ENCODE results near the gene MYL6. TPM values are rescaled to one million over a fixed set of nuclear protein-coding genes. Genes with fewer than 3 reads are reported as not detected.
A peak's percentile ranks its signal among the peaks of the same experiment; 100 is the strongest.

The MYL6 gene
- total RNA-seq, 1 donor from 2014 or later = 859 TPM

GRCh38 chr12:56119361-56119796 is 38.8 kb upstream of the MYL6 start:
- Histone ChIP-seq H3K4me3 (ENCODE audit: low read length in 3 of 3) (peak overlapping the region; percentile 82 to 97 (median 96)), H3K9me3 (ENCODE audit: control insufficient read depth in 3 of 3, low read length in 3 of 3) (no peaks in the 10 kb centered on the region), H3K4me1 (ENCODE audit: control insufficient read depth in 3 of 3, insufficient read depth in 3 of 3, low read length in 3 of 3) (peaks cover 57 to 71% (median 68%) of the 10 kb centered on the region in 3 donors), H3K27ac (ENCODE audit: low read depth, low read length) (peak overlapping the region; percentile 94), H3K27me3 (ENCODE audit: control insufficient read depth in 3 of 3, insufficient read depth in 3 of 3, low read length in 3 of 3) (no peaks in the 10 kb centered on the region), H3K36me3 (ENCODE audit: control insufficient read depth in 3 of 3, insufficient read depth in 3 of 3, low read length in 3 of 3) (peaks cover 11 to 15% (median 14%) of the 10 kb centered on the region in 3 donors), H3K9ac (ENCODE audit: low read depth in 1 of 3, low read length in 3 of 3) (peak overlapping the region; percentile 80 to 95 (median 94))

GRCh38 chr12:56120158-56120846 is 37.9 kb upstream of the MYL6 start:
- H3K4me3 ChIP-seq (ENCODE audit: low read length in 3 of 3) = peak overlapping the region; percentile 25 to 56 (median 53)
- H3K9ac ChIP-seq (ENCODE audit: low read depth in 1 of 3, low read length in 3 of 3) = peak overlapping the region in 2 of 3 donors; percentile 75 to 95
- peaks cover 63 to 77% (median 75%) of the 10 kb centered on the region in 3 donors for H3K4me1 ChIP-seq (ENCODE audit: control insufficient read depth in 3 of 3, insufficient read depth in 3 of 3, low read length in 3 of 3)
- no peaks in the 10 kb centered on the region for H3K27me3 ChIP-seq (ENCODE audit: control insufficient read depth in 3 of 3, insufficient read depth in 3 of 3, low read length in 3 of 3)
- H3K9me3 ChIP-seq (ENCODE audit: control insufficient read depth in 3 of 3, low read length in 3 of 3) = no peaks in the 10 kb centered on the region
- H3K36me3 ChIP-seq (ENCODE audit: control insufficient read depth in 3 of 3, insufficient read depth in 3 of 3, low read length in 3 of 3) = peaks cover 11 to 15% (median 14%) of the 10 kb centered on the region in 3 donors
- peak overlapping the region; percentile 94 for H3K27ac ChIP-seq (ENCODE audit: low read depth, low read length)

- peak overlapping the region in 2 of 3 donors; percentile 53 to 56 for H3K4me3 ChIP-seq (ENCODE audit: low read length in 3 of 3)
- H3K36me3 ChIP-seq (ENCODE audit: control insufficient read depth in 3 of 3, insufficient read depth in 3 of 3, low read length in 3 of 3) = peaks cover 11 to 15% (median 14%) of the 10 kb centered on the region in 3 donors
- H3K4me1 ChIP-seq (ENCODE audit: control insufficient read depth in 3 of 3, insufficient read depth in 3 of 3, low read length in 3 of 3) = peaks cover 74 to 86% (median 83%) of the 10 kb centered on the region in 3 donors
- H3K9ac ChIP-seq (ENCODE audit: low read depth in 1 of 3, low read length in 3 of 3) = peak overlapping the region; percentile 13 to 75 (median 65)
- H3K27ac ChIP-seq (ENCODE audit: low read depth, low read length) = peak overlapping the region; percentile 94
- H3K9me3 ChIP-seq (ENCODE audit: control insufficient read depth in 3 of 3, low read length in 3 of 3) = no peaks in the 10 kb centered on the region
- no peaks in the 10 kb centered on the region for H3K27me3 ChIP-seq (ENCODE audit: control insufficient read depth in 3 of 3, insufficient read depth in 3 of 3, low read length in 3 of 3)
Observed at GRCh38 chr12:56121204-56121870, 36.8 kb upstream of the MYL6 start.

- H3K4me1 ChIP-seq (ENCODE audit: control insufficient read depth in 3 of 3, insufficient read depth in 3 of 3, low read length in 3 of 3) = peaks cover 87 to 95% (median 92%) of the 10 kb centered on the region in 3 donors
- H3K9ac ChIP-seq (ENCODE audit: low read depth in 1 of 3, low read length in 3 of 3) = peak overlapping the region in 1 of 3 donors; percentile 75
- H3K27me3 ChIP-seq (ENCODE audit: control insufficient read depth in 3 of 3, insufficient read depth in 3 of 3, low read length in 3 of 3) = no peaks in the 10 kb centered on the region
- H3K27ac ChIP-seq (ENCODE audit: low read depth, low read length) = peak overlapping the region; percentile 94
- no peaks in the 10 kb centered on the region for H3K9me3 ChIP-seq (ENCODE audit: control insufficient read depth in 3 of 3, low read length in 3 of 3)
- peaks cover 11 to 15% (median 14%) of the 10 kb centered on the region in 3 donors for H3K36me3 ChIP-seq (ENCODE audit: control insufficient read depth in 3 of 3, insufficient read depth in 3 of 3, low read length in 3 of 3)
- peak overlapping the region in 2 of 3 donors; percentile 17 to 31 for H3K4me3 ChIP-seq (ENCODE audit: low read length in 3 of 3)
Observed at GRCh38 chr12:56122637-56123036, 35.5 kb upstream of the MYL6 start.

GRCh38 chr12:56124133-56124532 is 34.0 kb upstream of the MYL6 start:
- no peaks in the 10 kb centered on the region for H3K9me3 ChIP-seq (ENCODE audit: control insufficient read depth in 3 of 3, low read length in 3 of 3)
- H3K4me1 ChIP-seq (ENCODE audit: control insufficient read depth in 3 of 3, insufficient read depth in 3 of 3, low read length in 3 of 3) = peaks cover 76 to 92% (median 84%) of the 10 kb centered on the region in 3 donors
- peak overlapping the region; percentile 8 to 34 (median 34) for H3K9ac ChIP-seq (ENCODE audit: low read depth in 1 of 3, low read length in 3 of 3)
- peaks cover 11 to 15% (median 12%) of the 10 kb centered on the region in 3 donors for H3K36me3 ChIP-seq (ENCODE audit: control insufficient read depth in 3 of 3, insufficient read depth in 3 of 3, low read length in 3 of 3)
- H3K27ac ChIP-seq (ENCODE audit: low read depth, low read length) = peak overlapping the region; percentile 94
- no peaks in the 10 kb centered on the region for H3K27me3 ChIP-seq (ENCODE audit: control insufficient read depth in 3 of 3, insufficient read depth in 3 of 3, low read length in 3 of 3)
- H3K4me3 ChIP-seq (ENCODE audit: low read length in 3 of 3) = no peak overlapping the region

GRCh38 chr12:56126732-56127239 is 31.4 kb upstream of the MYL6 start:
- Histone ChIP-seq H3K9me3 (ENCODE audit: control insufficient read depth in 3 of 3, low read length in 3 of 3) (no peaks in the 10 kb centered on the region), H3K4me3 (ENCODE audit: low read length in 3 of 3) (peak overlapping the region in 2 of 3 donors; percentile 55 to 76), H3K36me3 (ENCODE audit: control insufficient read depth in 3 of 3, insufficient read depth in 3 of 3, low read length in 3 of 3) (peaks cover 16 to 18% (median 17%) of the 10 kb centered on the region in 3 donors), H3K4me1 (ENCODE audit: control insufficient read depth in 3 of 3, insufficient read depth in 3 of 3, low read length in 3 of 3) (peaks cover 70 to 86% (median 72%) of the 10 kb centered on the region in 3 donors), H3K27ac (ENCODE audit: low read depth, low read length) (peak overlapping the region; percentile 96), H3K9ac (ENCODE audit: low read depth in 1 of 3, low read length in 3 of 3) (peak overlapping the region; percentile 70 to 75 (median 72)), H3K27me3 (ENCODE audit: control insufficient read depth in 3 of 3, insufficient read depth in 3 of 3, low read length in 3 of 3) (no peaks in the 10 kb centered on the region)

- peaks cover 22 to 23% (median 22%) of the 10 kb centered on the region in 3 donors for H3K36me3 ChIP-seq (ENCODE audit: control insufficient read depth in 3 of 3, insufficient read depth in 3 of 3, low read length in 3 of 3)
- peak overlapping the region; percentile 96 for H3K27ac ChIP-seq (ENCODE audit: low read depth, low read length)
- peak overlapping the region; percentile 3 to 76 (median 59) for H3K4me3 ChIP-seq (ENCODE audit: low read length in 3 of 3)
- peak overlapping the region; percentile 70 to 75 (median 72) for H3K9ac ChIP-seq (ENCODE audit: low read depth in 1 of 3, low read length in 3 of 3)
- H3K27me3 ChIP-seq (ENCODE audit: control insufficient read depth in 3 of 3, insufficient read depth in 3 of 3, low read length in 3 of 3) = no peaks in the 10 kb centered on the region
- H3K4me1 ChIP-seq (ENCODE audit: control insufficient read depth in 3 of 3, insufficient read depth in 3 of 3, low read length in 3 of 3) = peaks cover 63 to 79% (median 65%) of the 10 kb centered on the region in 3 donors
- H3K9me3 ChIP-seq (ENCODE audit: control insufficient read depth in 3 of 3, low read length in 3 of 3) = no peaks in the 10 kb centered on the region
Observed at GRCh38 chr12:56127485-56127887, 30.7 kb upstream of the MYL6 start.

- Histone ChIP-seq H3K4me3 (ENCODE audit: low read length in 3 of 3) (peak within 1 kb of the TSS; percentile 93 to 97 (median 97)), H3K27me3 (ENCODE audit: control insufficient read depth in 3 of 3, insufficient read depth in 3 of 3, low read length in 3 of 3) (no peaks in the 10 kb centered on the region), H3K4me1 (ENCODE audit: control insufficient read depth in 3 of 3, insufficient read depth in 3 of 3, low read length in 3 of 3) (peaks cover 57 to 73% (median 59%) of the 10 kb centered on the region in 3 donors), H3K9me3 (ENCODE audit: control insufficient read depth in 3 of 3, low read length in 3 of 3) (no peaks in the 10 kb centered on the region), H3K9ac (ENCODE audit: low read depth in 1 of 3, low read length in 3 of 3) (peak within 1 kb of the TSS; percentile 89 to 99 (median 96)), H3K27ac (ENCODE audit: low read depth, low read length) (peak within 1 kb of the TSS; percentile 96), H3K36me3 (ENCODE audit: control insufficient read depth in 3 of 3, insufficient read depth in 3 of 3, low read length in 3 of 3) (peaks cover 25 to 27% (median 26%) of the 10 kb centered on the region in 3 donors)
Observed at GRCh38 chr12:56127888-56128669, 30.1 kb upstream of the MYL6 start, which contains the start of gene ESYT1. ESYT1 (plus strand) TSS chr12:56128267; CDS start chr12:56128320, 53 bp downstream.

GRCh38 chr12:56128670-56129205 is 29.4 kb upstream of the MYL6 start:
- Histone ChIP-seq H3K9ac (ENCODE audit: low read depth in 1 of 3, low read length in 3 of 3) (peak overlapping the region; percentile 89 to 99 (median 96)), H3K4me3 (ENCODE audit: low read length in 3 of 3) (peak overlapping the region; percentile 93 to 97 (median 97)), H3K4me1 (ENCODE audit: control insufficient read depth in 3 of 3, insufficient read depth in 3 of 3, low read length in 3 of 3) (peaks cover 53 to 67% (median 54%) of the 10 kb centered on the region in 3 donors), H3K27me3 (ENCODE audit: control insufficient read depth in 3 of 3, insufficient read depth in 3 of 3, low read length in 3 of 3) (no peaks in the 10 kb centered on the region), H3K36me3 (ENCODE audit: control insufficient read depth in 3 of 3, insufficient read depth in 3 of 3, low read length in 3 of 3) (peaks cover 32 to 33% (median 33%) of the 10 kb centered on the region in 3 donors), H3K27ac (ENCODE audit: low read depth, low read length) (peak overlapping the region; percentile 96), H3K9me3 (ENCODE audit: control insufficient read depth in 3 of 3, low read length in 3 of 3) (no peaks in the 10 kb centered on the region)

Data from skeletal muscle tissue (tissue), 4 donors.